K562 (cell line): ENCODE results near the gene TNNT1. TPM values are rescaled to one million over a fixed set of nuclear protein-coding genes. Genes with fewer than 3 reads are reported as not detected.

ENCODE experiments used
- EP300 ChIP-seq: IDR thresholded peaks from 2 replicates; pipeline ENCODE4 v1.6.1; 2012; ENCODE audit warnings: low read length, improper control_type of control experiment
- HSF4 ChIP-seq: fragments of 250-450 bp; sonication (Bioruptor Pico); IDR thresholded peaks from 2 replicates; pipeline ENCODE4 v2.1.2; 2022; ENCODE audit warnings: mild to moderate bottlenecking, moderate library complexity, borderline replicate concordance
- KLF10 ChIP-seq: fragments of 250-450 bp; sonication (Bioruptor Pico); IDR thresholded peaks from 2 replicates; pipeline ENCODE4 v1.6.1; 2021; ENCODE audit warnings: matching md5 sums
- NCOA6 ChIP-seq: fragments of 450-650 bp; IDR thresholded peaks from 2 replicates; pipeline ENCODE4 v1.6.1; 2017; ENCODE audit warnings: mild to moderate bottlenecking
- POLR2A ChIP-seq: fragments of 450-650 bp; conservative IDR thresholded peaks from 2 replicates; pipeline ENCODE4 v1.6.1; 2016
- POLR2B ChIP-seq: fragments of 450-650 bp; IDR thresholded peaks from 2 replicates; pipeline ENCODE4 v1.6.1; 2018; ENCODE audit warnings: low read depth; ENCODE audit not compliant: partially characterized antibody
- TSC22D4 ChIP-seq: fragments of 450-650 bp; IDR thresholded peaks from 2 replicates; pipeline ENCODE4 v1.6.1; 2016; ENCODE audit warnings: missing genetic modification characterization, missing biosample characterization, control low read depth
- polyA plus RNA-seq, 8 experiments: library from polyadenylated mRNA; depleted of rRNA in 4 of 8; stranded (reverse) in 5 of 8; unstranded in 3 of 8; fragments of >200 nt; fragmentation: Nextera tagmentation in 2 of 8; fragmentation: Illumina TruSeq in 1 of 8; extraction: Ambion mirVana in 2 of 8; extraction: Trizol in 1 of 8; gene quantifications; 2 replicates each; pipeline versions ENCODE4 v1.2.1 to v1.2.3, GENCODE V29; 2011 to 2014; ENCODE audit warnings: inconsistent platforms in 1 of 8, missing spikeins in 1 of 8
- total RNA-seq, 7 experiments: library from RNA; depleted of rRNA in 6 of 7; stranded (reverse); fragments of >200 nt in 6 of 7; fragmentation: Illumina TruSeq in 2 of 7; extraction: Trizol in 2 of 7; gene quantifications; 2 replicates each; pipeline versions ENCODE4 v1.2.1 to v1.2.3, GENCODE V29; 2011 to 2021; ENCODE audit warnings: low replicate concordance in 1 of 7
- TF ChIP-seq, protein P1 (sequence below), 2 experiments: fragments of 150-350 bp in 1 of 2; IDR thresholded peaks; 2 replicates each; pipeline ENCODE4 v1.6.1; 2012 to 2016; ENCODE audit warnings: low read depth in 2 of 2, low read length in 2 of 2, mild to moderate bottlenecking in 1 of 2, moderate library complexity in 1 of 2
- TF ChIP-seq, protein P2 (sequence below), 2 experiments: IDR thresholded peaks; 2 replicates each; pipeline ENCODE4 v1.6.1; 2011; ENCODE audit warnings: borderline replicate concordance in 1 of 2, control low read depth in 1 of 2, low read depth in 1 of 2, low read length in 1 of 2, mild to moderate bottlenecking in 1 of 2, mixed read lengths in 1 of 2, moderate library complexity in 1 of 2; ENCODE audit not compliant: insufficient read depth in 1 of 2, insufficient read length in 1 of 2, poor library complexity in 1 of 2, severe bottlenecking in 1 of 2; ENCODE audit errors: extremely low read depth in 1 of 2
- TF ChIP-seq, protein P3 (sequence below), 2 experiments: IDR thresholded peaks; 2 replicates each; pipeline ENCODE4 v1.6.1; 2012; ENCODE audit warnings: improper control_type of control experiment in 2 of 2, low read depth in 2 of 2, low read length in 2 of 2, borderline replicate concordance in 1 of 2
- TF ChIP-seq, protein P4 (sequence below), 3 experiments: IDR thresholded peaks in 2 of 3; conservative IDR thresholded peaks in 1 of 3; 2 replicates each; pipeline ENCODE4 v1.5.1; 2011 to 2012; ENCODE audit warnings: low read length in 3 of 3, mild to moderate bottlenecking in 3 of 3, control low read depth in 2 of 3, improper control_type of control experiment in 1 of 3, inconsistent platforms in 1 of 3, low read depth in 1 of 3, mixed read lengths in 1 of 3, moderate library complexity in 1 of 3; ENCODE audit not compliant: insufficient read depth in 2 of 3
- TF ChIP-seq, protein P5 (sequence below): IDR thresholded peaks from 3 replicates; pipeline ENCODE4 v1.6.1; 2011; ENCODE audit warnings: borderline replicate concordance, mild to moderate bottlenecking, moderate library complexity; ENCODE audit not compliant: insufficient read length; ENCODE audit errors: extremely low read depth

The TNNT1 gene
- total and polyA plus RNA-seq, 9 of the 15 experiments (the other 6 are each of a cell fraction or from before 2014, with no cell fraction given): 31.8 to 390 (median 227) TPM

DNA sequence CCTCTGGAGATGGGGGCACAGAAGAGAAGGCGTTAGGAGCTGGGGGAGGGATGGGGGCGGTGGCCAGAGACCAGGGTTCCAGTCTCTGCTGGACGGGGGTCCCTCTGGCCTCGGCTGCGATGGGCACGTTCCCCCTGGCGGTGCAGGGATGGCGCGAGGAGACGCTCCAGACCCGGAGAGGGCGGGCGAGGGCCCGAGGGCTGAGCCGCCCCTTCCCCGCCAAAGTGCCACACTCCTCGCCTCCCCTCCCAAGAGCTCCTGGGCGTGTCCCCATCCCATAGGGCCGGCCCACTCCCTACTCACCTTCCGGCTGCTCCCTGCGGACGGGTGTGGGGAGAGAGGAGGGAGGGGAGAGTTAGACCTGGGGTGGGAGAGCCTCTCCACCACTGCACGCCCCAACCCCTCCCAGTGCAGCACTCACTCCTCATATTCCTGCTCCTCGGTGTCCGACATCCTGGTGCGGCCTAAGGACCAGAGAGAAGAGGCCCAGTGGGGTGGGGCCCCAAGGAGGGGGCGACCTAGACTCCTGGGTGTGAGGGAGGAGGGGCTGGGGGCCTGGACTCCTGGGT is 2.2 kb downstream of the TNNT1 start (continued):
- TF ChIP-seq, protein P1, sequence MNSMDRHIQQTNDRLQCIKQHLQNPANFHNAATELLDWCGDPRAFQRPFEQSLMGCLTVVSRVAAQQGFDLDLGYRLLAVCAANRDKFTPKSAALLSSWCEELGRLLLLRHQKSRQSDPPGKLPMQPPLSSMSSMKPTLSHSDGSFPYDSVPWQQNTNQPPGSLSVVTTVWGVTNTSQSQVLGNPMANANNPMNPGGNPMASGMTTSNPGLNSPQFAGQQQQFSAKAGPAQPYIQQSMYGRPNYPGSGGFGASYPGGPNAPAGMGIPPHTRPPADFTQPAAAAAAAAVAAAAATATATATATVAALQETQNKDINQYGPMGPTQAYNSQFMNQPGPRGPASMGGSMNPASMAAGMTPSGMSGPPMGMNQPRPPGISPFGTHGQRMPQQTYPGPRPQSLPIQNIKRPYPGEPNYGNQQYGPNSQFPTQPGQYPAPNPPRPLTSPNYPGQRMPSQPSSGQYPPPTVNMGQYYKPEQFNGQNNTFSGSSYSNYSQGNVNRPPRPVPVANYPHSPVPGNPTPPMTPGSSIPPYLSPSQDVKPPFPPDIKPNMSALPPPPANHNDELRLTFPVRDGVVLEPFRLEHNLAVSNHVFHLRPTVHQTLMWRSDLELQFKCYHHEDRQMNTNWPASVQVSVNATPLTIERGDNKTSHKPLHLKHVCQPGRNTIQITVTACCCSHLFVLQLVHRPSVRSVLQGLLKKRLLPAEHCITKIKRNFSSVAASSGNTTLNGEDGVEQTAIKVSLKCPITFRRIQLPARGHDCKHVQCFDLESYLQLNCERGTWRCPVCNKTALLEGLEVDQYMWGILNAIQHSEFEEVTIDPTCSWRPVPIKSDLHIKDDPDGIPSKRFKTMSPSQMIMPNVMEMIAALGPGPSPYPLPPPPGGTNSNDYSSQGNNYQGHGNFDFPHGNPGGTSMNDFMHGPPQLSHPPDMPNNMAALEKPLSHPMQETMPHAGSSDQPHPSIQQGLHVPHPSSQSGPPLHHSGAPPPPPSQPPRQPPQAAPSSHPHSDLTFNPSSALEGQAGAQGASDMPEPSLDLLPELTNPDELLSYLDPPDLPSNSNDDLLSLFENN (IDR thresholded peaks at IDR 0.05; ENCODE audit: low read depth in 2 of 2, low read length in 2 of 2): no peak
- TF ChIP-seq, protein P2, sequence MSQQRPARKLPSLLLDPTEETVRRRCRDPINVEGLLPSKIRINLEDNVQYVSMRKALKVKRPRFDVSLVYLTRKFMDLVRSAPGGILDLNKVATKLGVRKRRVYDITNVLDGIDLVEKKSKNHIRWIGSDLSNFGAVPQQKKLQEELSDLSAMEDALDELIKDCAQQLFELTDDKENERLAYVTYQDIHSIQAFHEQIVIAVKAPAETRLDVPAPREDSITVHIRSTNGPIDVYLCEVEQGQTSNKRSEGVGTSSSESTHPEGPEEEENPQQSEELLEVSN (IDR thresholded peaks at IDR 0.05; ENCODE audit: borderline replicate concordance in 1 of 2, extremely low read depth in 1 of 2, insufficient read depth in 1 of 2, insufficient read length in 1 of 2, low read depth in 1 of 2, low read length in 1 of 2, poor library complexity in 1 of 2, severe bottlenecking in 1 of 2): peak; percentile 5 to 39
- TF ChIP-seq, protein P3, sequence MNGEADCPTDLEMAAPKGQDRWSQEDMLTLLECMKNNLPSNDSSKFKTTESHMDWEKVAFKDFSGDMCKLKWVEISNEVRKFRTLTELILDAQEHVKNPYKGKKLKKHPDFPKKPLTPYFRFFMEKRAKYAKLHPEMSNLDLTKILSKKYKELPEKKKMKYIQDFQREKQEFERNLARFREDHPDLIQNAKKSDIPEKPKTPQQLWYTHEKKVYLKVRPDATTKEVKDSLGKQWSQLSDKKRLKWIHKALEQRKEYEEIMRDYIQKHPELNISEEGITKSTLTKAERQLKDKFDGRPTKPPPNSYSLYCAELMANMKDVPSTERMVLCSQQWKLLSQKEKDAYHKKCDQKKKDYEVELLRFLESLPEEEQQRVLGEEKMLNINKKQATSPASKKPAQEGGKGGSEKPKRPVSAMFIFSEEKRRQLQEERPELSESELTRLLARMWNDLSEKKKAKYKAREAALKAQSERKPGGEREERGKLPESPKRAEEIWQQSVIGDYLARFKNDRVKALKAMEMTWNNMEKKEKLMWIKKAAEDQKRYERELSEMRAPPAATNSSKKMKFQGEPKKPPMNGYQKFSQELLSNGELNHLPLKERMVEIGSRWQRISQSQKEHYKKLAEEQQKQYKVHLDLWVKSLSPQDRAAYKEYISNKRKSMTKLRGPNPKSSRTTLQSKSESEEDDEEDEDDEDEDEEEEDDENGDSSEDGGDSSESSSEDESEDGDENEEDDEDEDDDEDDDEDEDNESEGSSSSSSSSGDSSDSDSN (IDR thresholded peaks at IDR 0.05; ENCODE audit: borderline replicate concordance in 1 of 2, low read depth in 2 of 2, low read length in 2 of 2): no peak
- TF ChIP-seq EP300 (0 out of 2 replicates have a peak, but pooled peaks have one; percentile 11), POLR2B (peak; percentile 67), KLF10 (CRISPR knock-in tag) (no peak), HSF4 (no peak), NCOA6 (no peak), TSC22D4 (tag) (no peak), POLR2A (peak; percentile 64)
- TF ChIP-seq, protein P4, sequence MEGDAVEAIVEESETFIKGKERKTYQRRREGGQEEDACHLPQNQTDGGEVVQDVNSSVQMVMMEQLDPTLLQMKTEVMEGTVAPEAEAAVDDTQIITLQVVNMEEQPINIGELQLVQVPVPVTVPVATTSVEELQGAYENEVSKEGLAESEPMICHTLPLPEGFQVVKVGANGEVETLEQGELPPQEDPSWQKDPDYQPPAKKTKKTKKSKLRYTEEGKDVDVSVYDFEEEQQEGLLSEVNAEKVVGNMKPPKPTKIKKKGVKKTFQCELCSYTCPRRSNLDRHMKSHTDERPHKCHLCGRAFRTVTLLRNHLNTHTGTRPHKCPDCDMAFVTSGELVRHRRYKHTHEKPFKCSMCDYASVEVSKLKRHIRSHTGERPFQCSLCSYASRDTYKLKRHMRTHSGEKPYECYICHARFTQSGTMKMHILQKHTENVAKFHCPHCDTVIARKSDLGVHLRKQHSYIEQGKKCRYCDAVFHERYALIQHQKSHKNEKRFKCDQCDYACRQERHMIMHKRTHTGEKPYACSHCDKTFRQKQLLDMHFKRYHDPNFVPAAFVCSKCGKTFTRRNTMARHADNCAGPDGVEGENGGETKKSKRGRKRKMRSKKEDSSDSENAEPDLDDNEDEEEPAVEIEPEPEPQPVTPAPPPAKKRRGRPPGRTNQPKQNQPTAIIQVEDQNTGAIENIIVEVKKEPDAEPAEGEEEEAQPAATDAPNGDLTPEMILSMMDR (IDR thresholded peaks at IDR 0.05 in 2 of 3, conservative IDR thresholded peaks at IDR 0.05 in 1 of 3; ENCODE audit: insufficient read depth in 2 of 3, low read depth in 1 of 3, low read length in 3 of 3): 0 out of 6 replicates have a peak, but pooled peaks of 1 of the 3 experiments have one; percentile 2
- TF ChIP-seq, protein P5, sequence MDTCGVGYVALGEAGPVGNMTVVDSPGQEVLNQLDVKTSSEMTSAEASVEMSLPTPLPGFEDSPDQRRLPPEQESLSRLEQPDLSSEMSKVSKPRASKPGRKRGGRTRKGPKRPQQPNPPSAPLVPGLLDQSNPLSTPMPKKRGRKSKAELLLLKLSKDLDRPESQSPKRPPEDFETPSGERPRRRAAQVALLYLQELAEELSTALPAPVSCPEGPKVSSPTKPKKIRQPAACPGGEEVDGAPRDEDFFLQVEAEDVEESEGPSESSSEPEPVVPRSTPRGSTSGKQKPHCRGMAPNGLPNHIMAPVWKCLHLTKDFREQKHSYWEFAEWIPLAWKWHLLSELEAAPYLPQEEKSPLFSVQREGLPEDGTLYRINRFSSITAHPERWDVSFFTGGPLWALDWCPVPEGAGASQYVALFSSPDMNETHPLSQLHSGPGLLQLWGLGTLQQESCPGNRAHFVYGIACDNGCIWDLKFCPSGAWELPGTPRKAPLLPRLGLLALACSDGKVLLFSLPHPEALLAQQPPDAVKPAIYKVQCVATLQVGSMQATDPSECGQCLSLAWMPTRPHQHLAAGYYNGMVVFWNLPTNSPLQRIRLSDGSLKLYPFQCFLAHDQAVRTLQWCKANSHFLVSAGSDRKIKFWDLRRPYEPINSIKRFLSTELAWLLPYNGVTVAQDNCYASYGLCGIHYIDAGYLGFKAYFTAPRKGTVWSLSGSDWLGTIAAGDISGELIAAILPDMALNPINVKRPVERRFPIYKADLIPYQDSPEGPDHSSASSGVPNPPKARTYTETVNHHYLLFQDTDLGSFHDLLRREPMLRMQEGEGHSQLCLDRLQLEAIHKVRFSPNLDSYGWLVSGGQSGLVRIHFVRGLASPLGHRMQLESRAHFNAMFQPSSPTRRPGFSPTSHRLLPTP: no peak
